GDM1 (cell line): ENCODE data around the gene OR8H2.
"Not testable (repeated sequence)": the region's sequence is repeated elsewhere in the genome, so short reads cannot be mapped to it uniquely, and the experiment has no call there.

Source experiments
- DNase-seq: peaks from one replicate; lab custom pipeline; 2025; lab: John Stamatoyannopoulos, UW

Gene OR8H2, protein sequence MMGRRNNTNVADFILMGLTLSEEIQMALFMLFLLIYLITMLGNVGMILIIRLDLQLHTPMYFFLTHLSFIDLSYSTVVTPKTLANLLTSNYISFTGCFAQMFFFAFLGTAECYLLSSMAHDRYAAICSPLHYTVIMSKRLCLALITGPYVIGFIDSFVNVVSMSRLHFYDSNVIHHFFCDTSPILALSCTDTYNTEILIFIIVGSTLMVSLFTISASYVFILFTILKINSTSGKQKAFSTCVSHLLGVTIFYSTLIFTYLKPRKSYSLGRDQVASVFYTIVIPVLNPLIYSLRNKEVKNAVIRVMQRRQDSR

GRCh38 chr11:56103210-56103737 lies at the start of gene OR8H2:
Gene OR8H2 (plus strand): TSS chr11:56103687. CDS start chr11:56105043, 1,356 bp downstream.
- DNase-seq = no peak

GRCh38 chr11:56056366-56056765 lies 47.1 kb upstream of the OR8H2 start:
- DNase-seq = not testable (repeated sequence)

GRCh38 chr11:56057661-56058237 lies 45.7 kb upstream of the OR8H2 start:
- DNase-seq = not testable (repeated sequence)

- DNase-seq = not testable (repeated sequence)
These were observed 45.2 kb upstream of the OR8H2 start for GRCh38 chr11:56058260-56058780.

DNA sequence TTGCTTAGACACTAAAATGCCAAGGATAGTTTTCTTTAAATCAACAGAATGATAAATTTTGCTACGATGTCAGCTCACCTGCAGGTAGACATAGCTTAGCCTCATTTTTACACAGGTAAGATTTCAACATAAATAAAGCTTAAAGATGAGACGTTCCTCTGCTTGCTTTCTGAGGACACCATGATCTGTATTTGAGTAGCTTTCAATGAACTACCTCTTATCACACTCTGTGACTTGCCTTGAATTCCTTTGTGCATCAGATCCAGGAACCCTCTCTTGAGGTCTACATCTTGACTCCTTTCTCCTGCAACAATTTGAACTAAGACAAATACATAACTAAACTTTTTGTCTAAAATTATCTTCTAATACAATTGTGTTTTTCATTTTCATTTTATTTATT lies 36.5 kb upstream of the OR8H2 start:
- DNase-seq = no peak

DNA sequence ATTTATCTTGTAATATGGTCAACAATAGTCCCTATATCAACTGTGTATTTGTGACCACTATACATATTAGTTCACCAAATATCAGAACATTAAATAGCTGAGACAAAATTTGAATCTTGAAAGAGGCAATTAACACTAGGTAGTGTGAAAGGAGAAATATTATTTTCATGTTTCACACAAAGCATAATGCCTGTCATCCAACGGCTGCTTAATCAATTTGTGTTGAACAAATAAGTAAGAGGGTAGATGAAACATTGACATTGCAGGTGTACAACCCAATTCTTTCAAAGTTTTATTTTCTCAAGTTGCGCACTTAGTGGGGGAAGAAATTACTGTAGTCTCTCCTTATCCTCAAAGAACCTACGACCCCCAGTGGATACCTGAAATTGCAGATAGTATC lies 13.8 kb upstream of the OR8H2 start:
- DNase-seq = no peak

DNA sequence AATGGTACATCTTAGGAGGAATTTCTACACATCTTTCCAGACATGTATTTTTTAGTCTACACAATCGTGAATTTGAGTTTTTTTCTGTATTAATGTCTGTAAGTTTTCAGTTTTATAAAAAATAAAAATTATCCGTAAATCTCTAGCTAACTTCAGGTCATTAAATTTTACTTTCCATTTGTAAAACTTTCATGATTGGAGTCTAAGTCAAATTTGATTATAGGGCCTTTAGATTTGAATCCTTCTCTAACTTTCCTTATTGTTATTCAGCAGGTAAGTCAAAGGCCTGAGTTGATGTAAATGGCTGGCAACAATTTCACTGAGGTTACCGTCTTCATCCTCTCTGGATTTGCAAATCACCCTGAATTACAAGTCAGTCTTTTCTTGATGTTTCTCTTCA lies 10.5 kb upstream of the OR8H2 start, which contains the start of gene OR8I2:
OR8I2 (plus strand) TSS at position 301 of the 400 bp plus-strand sequence; CDS start at position 301, 0 bp downstream.
- DNase-seq = no peak

- DNase-seq = no peak
These were observed 18.6 kb downstream of the OR8H2 start, which contains the start of gene OR8H3 for GRCh38 chr11:56122073-56122472. Gene OR8H3 (plus strand): TSS chr11:56122373. CDS start chr11:56122373, 0 bp downstream.

- no peak for DNase-seq
These were observed 36.7 kb downstream of the OR8H2 start, which contains the start of gene OR8J3 for GRCh38 chr11:56140151-56140661. Gene OR8J3 (minus strand): TSS chr11:56140201. CDS start chr11:56137718, 2,483 bp downstream.

DNA sequence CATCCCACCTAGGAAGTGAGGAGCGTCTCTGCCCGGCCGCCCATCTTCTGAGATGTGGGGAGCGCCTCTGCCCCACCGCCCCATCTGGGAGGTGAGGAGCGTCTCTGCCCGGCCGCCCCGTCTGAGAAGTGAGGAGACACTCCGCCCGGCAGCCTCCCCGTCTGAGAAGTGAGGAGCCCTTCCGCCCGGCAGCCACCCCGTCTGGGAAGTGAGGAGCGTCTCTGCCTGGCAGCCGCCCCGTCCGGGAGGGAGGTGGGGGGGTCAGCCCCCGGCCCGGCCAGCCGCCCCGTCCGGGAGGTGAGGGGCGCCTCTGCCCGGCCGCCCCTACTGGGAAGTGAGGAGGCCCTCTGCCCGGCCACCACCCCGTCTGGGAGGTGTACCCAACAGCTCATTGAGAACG lies 40.2 kb downstream of the OR8H2 start:
- DNase-seq = not testable (repeated sequence)

DNA sequence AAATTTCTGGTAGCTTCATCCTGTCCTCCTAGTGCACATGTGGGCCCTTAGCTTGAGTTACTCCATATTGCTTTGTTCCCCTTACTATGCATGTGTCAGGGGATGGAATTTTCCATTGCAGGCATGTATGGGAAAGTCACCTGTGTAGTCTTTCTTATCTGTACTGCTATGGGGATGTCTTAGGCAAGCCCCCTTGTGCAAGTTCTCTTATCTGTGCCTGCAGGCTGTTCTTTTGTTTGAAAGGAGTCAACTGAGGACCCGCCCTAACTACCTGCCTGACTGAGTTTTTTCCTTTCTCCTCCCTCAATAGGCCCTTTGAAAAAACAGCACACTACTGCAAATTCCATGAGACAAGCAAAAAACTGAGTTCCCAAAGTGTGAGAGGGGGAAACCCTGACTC lies 47.9 kb downstream of the OR8H2 start:
- no peak for DNase-seq

- DNase-seq = no peak
These were observed 48.8 kb downstream of the OR8H2 start for GRCh38 chr11:56152333-56152732.
